ENCODE results near the gene NR5A1. TPM values are rescaled to one million over a fixed set of nuclear protein-coding genes. Genes with fewer than 3 reads are reported as not detected.

Gene NR5A1
- total RNA-seq, 1 donor from 2014 or later: 0.96 TPM

GRCh38 chr9:124485201-124485600 is 22.0 kb downstream of the NR5A1 start:
- Histone ChIP-seq H3K27me3 (no peaks in the 10 kb centered on the region), H3K4me3 (no peak overlapping the region), H3K4me1 (no peaks in the 10 kb centered on the region), H3K9me3 (no peaks in the 10 kb centered on the region), H3K36me3 (no peaks in the 10 kb centered on the region), H3K27ac (no peak overlapping the region)
- TF ChIP-seq CTCF (IDR thresholded peaks at IDR 0.05): no peak
- DNase-seq (ENCODE audit: low spot score in 2 of 2): no peak
- intact Hi-C loops (cut with DNase I): no loop called here

- Histone ChIP-seq H3K27ac (no peak overlapping the region), H3K36me3 (no peaks in the 10 kb centered on the region), H3K4me3 (no peak overlapping the region), H3K27me3 (no peaks in the 10 kb centered on the region), H3K4me1 (no peaks in the 10 kb centered on the region), H3K9me3 (no peaks in the 10 kb centered on the region)
- intact Hi-C loops (cut with DNase I): no loop called here
- TF ChIP-seq CTCF (IDR thresholded peaks at IDR 0.05): no peak
- no peak for DNase-seq (ENCODE audit: low spot score in 2 of 2)
Measured at GRCh38 chr9:124483481-124483880, 23.7 kb downstream of the NR5A1 start.

GRCh38 chr9:124482431-124483031 is 24.7 kb downstream of the NR5A1 start:
- intact Hi-C loops (cut with DNase I): no loop called here
- Histone ChIP-seq H3K27me3 (no peaks in the 10 kb centered on the region), H3K27ac (no peak overlapping the region), H3K4me1 (no peaks in the 10 kb centered on the region), H3K4me3 (no peak overlapping the region), H3K36me3 (no peaks in the 10 kb centered on the region), H3K9me3 (no peaks in the 10 kb centered on the region)
- DNase-seq (ENCODE audit: low spot score in 2 of 2): no peak
- TF ChIP-seq CTCF (IDR thresholded peaks at IDR 0.05): no peak

- Histone ChIP-seq H3K27ac (no peak overlapping the region), H3K27me3 (no peaks in the 10 kb centered on the region), H3K4me3 (no peak overlapping the region), H3K36me3 (no peaks in the 10 kb centered on the region), H3K9me3 (no peaks in the 10 kb centered on the region), H3K4me1 (no peaks in the 10 kb centered on the region)
- DNase-seq (ENCODE audit: low spot score in 2 of 2): no peak
- intact Hi-C loops (cut with DNase I): no loop called here
- TF ChIP-seq CTCF (IDR thresholded peaks at IDR 0.05): no peak
Measured at GRCh38 chr9:124481115-124481514, 26.1 kb downstream of the NR5A1 start.

- Histone ChIP-seq H3K27me3 (no peaks in the 10 kb centered on the region), H3K27ac (no peak overlapping the region), H3K9me3 (no peaks in the 10 kb centered on the region)
Measured at GRCh38 chr9:124480621-124480981, 26.6 kb downstream of the NR5A1 start.

More at GRCh38 chr9:124480621-124480981, 26.6 kb downstream of the NR5A1 start:
- no peaks in the 10 kb centered on the region for H3K4me1 ChIP-seq
- no peak overlapping the region for H3K4me3 ChIP-seq
- TF ChIP-seq CTCF (IDR thresholded peaks at IDR 0.05): no peak
- no peaks in the 10 kb centered on the region for H3K36me3 ChIP-seq
- intact Hi-C loops (cut with DNase I): no loop called here
- DNase-seq (ENCODE audit: low spot score in 2 of 2): no peak
